Measurements from ENCODE around the gene EFS.

- no peak for TF ChIP-seq CTCF (IDR thresholded peaks at IDR 0.05)
- TF ChIP-seq POLR2AphosphoS5 (IDR thresholded peaks at IDR 0.05), result no peak
- TF ChIP-seq POLR2A (IDR thresholded peaks at IDR 0.05), result no peak
- no peak for TF ChIP-seq EP300 (IDR thresholded peaks at IDR 0.05)
These were observed 33.4 kb upstream of the EFS start for GRCh38 chr14:23398348-23398747.
